CD4-positive, alpha-beta T cell treated with Interleukin-4 for 4 hours (primary cell): ENCODE results near the gene ALPI.
"Not testable (repeated sequence)": the region's sequence is repeated elsewhere in the genome, so short reads cannot be mapped to it uniquely, and the experiment has no call there.

Experiments used
- DNase-seq: peaks from one replicate; pipeline ENCODE4 v3.0.0-alpha.2; 2020

ALPI gene

DNA sequence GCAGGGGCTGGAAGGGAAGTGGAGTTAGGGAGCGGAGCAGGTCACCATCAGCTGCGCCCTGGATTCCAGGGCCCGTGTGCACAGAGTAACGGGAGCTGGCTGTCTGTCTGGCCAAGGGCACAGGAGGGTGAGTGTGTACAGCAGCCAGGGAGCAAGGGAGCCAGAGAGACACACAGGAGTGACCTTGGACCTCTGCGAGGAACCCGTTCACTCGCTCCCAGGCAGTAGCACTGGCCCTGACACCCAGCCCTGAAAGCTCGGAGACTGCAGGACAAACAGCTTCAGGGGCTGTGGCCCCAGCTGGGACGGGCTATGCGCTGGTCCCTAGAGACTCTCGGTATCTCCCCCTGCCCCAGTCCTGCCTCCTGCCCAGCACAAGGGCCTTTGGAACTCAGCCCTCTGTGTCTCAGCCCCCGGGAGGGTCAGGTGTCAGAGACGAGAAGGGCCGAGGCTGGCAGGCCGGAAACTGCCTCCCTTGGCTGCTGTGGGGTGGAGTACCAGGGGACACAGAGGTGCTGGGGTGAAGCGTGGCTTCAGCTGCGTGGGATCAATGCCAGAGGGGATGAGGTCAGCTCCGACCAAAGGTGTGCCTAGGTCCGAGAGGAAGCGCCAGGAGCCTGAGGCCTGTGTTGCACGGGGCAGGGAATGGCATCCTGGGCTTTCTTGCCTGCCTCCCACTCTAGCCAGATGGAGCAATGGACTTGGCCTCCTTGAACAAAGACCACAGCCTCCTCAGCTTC lies 12.1 kb upstream of the ALPI start:
- not testable (repeated sequence) for DNase-seq

DNA sequence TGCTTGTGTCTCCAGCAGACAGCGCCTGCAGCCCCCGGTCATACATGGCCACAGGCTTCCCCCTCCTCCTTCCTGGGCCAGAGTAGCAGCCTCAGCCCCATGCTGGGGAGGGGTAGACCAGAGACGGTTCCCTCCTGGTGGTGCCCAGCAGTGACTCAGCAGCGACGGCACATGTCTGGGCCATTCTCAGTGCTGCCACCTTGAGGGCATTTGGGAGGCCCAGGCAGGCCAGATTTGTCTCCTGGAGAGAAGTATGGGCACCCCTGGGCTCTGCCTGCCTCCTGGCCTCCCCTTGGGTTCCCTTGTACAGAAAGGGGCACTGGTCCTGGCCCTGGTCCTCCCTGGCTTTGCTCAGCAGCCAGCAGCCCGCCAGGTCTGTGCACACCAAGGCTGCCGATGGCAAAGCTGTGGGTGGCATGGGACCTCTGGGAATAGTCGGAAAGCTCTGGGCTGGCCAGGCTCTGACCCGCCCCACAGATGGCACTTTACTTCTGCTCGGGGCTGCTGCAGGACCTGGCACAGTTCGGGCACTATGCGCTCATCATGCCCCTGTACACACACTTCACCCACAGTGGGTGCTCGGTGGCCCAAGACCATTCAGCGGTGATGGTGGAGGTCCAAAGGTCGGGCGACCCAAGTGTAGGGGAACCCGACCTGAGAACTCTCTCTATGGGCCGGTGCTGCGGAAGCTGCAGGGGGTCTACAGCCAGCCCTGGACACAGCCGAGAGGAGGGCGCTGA lies 11.4 kb upstream of the ALPI start:
- DNase-seq, result peak; percentile 45

DNA sequence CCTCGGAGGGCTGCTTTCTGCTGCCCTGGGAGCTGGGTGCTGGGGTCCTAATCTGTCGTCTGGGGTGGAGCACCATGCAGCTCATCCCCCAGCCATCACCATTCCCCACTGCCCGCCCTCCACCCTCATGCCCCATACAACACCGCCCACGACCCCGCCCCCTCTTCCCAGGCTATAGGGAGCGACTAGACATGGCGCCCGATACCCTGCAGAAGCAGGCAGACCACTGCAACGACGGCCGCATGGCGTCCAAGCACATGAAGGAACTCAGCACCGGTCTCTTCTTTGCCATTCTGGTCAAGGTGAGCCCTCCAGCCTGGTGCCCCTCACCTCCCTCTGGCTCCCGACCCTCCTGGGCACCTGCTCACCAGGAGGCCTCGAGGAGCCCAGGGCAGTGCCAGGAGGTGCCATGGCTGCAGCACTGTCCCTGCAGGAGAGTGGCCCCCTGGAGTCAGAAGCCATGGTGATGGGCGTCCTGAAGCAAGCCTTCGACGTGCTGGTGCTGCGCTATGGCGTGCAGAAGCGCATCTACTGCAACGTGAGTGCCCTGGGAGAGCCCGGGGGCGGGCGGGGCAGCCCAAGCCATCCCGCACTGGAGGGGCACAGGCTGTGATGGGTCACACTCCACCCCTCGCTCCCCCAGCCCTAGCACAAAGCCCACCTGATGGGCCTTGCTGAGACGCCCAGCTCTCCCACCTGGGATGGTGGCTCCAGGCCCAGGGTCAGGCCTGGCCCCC lies 10.6 kb upstream of the ALPI start:
- not testable (repeated sequence) for DNase-seq

DNA sequence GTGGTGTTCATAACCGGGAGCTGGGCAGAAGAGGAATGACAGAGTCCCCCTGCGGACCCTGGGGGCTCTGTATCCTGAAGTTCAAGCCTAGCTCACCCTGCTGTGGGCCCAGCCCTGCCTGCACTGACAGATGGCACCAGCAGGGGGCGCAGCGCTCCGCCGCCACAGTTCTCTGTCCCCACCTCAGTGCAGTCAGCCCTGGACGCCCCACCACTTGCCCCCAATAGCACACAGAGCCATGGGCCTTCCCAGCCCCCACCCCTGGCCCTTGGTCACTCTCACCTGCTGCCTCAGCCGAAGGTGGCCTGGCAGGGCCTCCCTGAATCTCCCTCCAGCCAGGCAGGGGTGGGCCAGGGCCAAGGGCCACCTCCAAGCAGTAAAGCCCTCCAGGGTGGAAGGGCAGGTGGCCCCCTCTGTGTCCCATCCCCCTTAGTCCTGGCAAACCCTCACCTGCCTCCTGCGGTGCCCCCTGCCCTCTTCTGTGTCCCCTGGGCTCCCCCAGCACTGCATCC lies 9.6 kb upstream of the ALPI start:
- DNase-seq, result not testable (repeated sequence)

DNA sequence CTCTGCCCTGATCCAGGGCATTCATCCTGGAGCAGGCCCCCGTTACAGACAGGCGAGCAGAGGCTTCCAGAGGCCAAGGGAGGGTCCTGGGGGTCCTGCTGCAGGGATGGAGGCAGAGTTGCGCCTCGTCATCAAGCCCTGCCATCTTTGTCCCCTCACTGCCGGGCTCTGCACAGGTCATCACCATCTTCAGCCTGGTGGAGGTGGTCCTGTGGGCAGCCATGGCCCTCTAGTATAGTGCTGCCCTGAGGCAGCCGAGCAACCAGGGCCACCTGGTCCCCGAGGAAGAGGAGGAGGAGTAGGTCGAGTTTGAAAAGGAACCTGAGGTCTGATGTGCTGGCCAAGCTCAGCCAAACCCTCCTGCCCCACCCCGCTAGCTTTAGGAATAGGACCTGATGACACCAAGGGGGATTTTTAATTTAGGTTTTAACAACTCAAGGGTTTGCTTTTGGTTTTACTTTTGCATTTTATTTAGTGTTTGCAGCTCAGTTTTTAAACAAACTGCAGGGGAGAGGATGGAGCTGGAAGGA lies 8.8 kb upstream of the ALPI start:
- DNase-seq, result no peak

DNA sequence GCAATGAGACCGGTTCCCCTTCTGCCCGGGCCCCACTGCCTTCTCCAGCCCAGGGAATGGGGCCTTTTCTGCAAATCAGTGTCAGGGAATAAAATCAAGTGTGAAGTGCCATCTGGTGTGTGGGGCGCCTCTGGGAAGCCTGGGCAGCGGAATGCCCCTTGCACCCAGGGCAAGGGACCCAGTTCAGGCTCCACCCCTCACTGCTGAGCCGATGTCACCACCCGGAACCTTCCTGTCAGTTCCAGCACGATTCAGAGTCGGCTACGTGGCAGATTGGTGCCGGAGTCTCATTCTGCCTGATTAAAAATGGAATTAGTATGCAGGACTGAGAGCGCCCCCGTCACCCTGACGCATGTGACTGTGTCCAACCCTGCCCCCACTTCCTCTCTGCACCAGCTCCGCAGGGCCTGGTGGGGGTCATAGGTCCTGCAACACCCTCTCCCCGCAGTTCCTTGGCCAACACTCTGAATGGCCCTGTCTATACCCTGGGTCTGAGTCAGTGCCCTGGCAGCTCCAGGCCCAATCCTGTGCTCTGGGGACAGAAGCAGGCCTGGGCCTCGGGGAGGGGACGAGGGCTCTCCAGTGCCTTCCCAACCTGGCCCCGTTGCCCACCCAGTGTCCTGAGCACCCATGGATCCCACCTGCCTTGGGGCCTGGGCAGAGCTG lies 8.2 kb upstream of the ALPI start:
- DNase-seq, result no peak

DNA sequence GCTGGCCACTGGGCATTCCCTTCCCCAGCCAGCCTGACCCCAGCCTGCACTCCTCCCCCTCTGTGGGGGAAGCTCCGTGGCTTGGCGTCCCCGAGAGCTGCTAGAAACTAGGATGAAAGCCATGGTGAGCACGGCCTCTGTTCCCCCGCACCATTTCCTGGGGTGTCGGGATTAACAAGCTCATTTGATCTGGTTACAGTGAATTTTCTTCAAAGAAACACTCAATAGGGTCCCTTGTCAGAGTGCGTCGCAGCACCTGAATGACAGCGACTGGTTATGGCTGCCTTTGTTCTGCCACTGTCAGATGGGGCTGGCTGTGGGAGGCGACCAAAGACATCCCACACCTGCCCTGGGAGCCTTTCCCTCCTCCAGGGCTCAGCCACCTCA lies 7.7 kb upstream of the ALPI start:
- DNase-seq, result no peak

DNA sequence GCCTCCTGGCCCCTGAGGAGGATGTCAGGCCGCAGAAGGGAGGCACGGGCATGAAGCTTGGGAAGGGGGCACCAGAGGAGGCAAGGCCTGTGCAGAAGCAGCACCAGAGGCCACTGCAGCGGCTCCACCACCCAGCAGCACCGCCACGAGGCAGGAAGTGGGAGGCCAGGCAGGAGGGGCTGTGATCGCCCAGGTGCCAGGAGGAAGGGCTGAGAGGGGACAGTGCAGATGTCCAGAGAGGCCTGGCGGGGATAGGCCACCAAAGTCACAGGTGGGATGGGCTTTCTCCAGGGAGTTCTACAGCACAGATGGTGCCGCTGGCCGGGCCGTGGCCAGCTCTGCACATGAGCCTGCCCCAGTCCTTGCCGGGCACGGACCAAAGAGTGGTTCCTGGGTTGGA lies 6.0 kb upstream of the ALPI start:
- no peak for DNase-seq

DNA sequence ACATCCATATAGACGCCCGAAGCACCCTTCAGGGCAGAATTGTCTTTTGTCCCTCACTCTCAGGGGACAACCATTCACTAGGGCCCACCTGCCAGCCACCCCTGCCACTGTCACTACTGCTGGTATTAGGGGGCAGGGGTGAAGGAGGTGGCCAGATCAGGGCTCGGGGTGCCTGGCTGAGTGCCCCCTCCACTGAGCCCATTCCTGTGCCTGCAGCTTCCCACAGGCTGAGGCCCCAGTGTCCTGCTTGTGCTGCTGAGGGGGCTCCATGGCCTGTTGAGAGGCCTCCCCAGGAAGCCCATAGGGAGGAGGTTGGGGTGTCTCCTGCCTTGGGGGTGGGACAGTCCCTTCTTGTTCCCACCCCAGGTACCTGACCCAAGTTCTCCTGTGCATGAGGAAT lies 4.3 kb upstream of the ALPI start:
- not testable (repeated sequence) for DNase-seq

DNA sequence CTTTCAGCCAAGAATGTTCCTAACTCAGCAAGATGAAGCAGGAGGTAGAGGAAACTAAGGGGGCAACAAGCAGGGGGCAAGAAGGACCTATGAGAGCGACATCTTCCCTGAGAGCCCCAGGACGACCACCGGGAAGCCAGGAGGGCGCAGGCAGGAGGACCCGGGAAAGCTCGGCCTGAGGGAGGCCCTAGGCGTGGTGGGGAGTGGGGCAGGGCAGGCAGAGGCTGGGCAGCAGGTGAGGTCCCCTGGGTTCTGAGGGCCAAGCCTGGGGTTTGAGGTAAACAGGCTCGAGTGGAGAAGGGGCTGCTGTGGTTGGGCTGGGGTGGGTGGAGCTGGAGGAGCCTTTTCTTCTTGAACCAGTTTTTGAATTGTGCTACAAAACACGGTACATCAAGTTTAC lies 1.3 kb upstream of the ALPI start:
- no peak for DNase-seq

DNA sequence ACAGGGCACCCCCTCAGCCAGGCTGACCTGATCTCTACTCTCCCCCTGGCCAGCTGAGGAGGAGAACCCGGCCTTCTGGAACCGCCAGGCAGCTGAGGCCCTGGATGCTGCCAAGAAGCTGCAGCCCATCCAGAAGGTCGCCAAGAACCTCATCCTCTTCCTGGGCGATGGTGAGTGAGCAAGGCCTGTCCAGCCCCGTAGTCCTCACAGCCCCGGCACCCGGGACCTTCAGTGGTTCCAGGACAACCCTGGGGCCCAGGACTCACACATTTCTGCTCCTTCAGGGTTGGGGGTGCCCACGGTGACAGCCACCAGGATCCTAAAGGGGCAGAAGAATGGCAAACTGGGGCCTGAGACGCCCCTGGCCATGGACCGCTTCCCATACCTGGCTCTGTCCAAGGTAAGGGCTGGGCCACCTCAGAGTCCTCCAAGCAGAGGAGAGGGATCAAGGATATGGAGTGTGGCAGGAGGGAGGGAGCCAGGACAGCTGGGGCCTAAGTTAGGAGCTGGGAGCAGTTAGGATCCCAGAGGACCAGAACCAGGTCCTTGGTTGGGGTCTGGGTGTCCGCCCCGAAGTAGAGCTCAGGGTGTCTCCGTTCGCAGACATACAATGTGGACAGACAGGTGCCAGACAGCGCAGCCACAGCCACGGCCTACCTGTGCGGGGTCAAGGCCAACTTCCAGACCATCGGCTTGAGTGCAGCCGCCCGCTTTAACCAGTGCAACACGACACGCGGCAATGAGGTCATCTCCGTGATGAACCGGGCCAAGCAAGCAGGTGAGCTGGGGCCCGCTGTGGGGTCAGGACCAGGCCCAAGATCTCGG lies 555 bp downstream of the ALPI start:
- DNase-seq, result no peak

DNA sequence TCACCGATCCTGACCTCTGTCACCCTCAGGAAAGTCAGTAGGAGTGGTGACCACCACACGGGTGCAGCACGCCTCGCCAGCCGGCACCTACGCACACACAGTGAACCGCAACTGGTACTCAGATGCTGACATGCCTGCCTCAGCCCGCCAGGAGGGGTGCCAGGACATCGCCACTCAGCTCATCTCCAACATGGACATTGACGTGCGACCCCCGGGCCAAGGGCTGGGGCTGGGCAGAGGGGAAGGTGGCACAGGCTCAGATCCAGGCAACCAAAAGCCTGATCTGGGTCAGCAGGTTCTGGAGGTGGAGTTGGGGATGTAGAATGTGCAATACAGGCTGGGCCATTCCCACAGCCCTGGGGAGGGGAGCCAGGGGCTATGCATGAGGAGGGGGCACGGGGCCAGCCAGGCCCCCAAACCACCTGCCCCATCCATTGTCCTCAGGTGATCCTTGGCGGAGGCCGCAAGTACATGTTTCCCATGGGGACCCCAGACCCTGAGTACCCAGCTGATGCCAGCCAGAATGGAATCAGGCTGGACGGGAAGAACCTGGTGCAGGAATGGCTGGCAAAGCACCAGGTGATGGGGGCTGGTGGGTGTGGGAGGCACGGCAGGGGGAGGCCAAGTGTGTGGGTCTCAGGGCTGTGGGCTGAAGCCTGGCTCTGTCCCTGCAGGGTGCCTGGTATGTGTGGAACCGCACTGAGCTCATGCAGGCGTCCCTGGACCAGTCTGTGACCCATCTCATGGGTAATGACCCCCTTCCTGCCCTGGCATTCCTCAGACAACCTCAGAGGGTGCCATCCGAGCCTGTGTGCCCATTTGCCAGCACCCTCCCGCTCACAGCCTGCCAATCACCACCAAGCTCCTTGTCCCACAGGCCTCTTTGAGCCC lies 1.4 kb downstream of the ALPI start:
- no peak for DNase-seq

DNA sequence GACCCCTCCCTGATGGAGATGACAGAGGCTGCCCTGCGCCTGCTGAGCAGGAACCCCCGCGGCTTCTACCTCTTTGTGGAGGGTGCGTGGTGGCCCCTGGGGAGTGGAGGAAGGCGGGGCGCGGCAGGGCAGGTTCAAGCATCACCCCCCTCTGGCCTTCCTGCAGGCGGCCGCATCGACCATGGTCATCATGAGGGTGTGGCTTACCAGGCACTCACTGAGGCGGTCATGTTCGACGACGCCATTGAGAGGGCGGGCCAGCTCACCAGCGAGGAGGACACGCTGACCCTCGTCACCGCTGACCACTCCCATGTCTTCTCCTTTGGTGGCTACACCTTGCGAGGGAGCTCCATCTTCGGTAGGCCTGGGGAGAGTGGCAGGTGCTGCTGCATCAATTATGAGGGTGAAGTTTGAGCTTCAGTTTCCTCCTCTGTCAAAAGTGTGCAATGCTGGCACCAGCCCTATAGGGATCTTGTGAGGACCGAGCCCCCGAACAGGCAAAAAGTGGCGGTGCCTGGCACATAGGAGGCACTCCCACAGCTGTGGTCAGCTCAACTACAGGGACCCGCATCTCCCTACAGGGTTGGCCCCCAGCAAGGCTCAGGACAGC lies 2.2 kb downstream of the ALPI start:
- no peak for DNase-seq

DNA sequence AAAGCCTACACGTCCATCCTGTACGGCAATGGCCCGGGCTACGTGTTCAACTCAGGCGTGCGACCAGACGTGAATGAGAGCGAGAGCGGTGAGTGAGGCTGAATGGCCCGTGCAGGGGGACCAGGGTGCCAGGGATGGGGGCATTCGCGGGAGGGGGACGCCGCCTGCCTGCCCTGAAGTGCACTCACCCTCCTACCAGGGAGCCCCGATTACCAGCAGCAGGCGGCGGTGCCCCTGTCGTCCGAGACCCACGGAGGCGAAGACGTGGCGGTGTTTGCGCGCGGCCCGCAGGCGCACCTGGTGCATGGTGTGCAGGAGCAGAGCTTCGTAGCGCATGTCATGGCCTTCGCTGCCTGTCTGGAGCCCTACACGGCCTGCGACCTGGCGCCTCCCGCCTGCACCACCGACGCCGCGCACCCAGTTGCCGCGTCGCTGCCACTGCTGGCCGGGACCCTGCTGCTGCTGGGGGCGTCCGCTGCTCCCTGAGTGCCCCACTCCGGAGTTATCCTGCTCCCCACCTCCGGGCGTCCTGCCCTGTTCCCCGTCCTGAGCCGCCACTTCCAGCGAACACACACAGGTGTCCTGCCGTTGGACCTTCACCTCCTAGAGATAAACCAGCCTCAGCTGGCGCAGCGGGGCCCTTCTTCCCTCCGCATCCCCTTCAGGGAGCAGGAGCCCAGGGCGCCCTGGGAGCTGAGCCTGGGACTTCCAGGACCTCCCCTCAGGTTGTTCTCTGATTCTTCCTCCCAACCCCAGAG lies 2.9 kb downstream of the ALPI start:
- DNase-seq, result no peak

DNA sequence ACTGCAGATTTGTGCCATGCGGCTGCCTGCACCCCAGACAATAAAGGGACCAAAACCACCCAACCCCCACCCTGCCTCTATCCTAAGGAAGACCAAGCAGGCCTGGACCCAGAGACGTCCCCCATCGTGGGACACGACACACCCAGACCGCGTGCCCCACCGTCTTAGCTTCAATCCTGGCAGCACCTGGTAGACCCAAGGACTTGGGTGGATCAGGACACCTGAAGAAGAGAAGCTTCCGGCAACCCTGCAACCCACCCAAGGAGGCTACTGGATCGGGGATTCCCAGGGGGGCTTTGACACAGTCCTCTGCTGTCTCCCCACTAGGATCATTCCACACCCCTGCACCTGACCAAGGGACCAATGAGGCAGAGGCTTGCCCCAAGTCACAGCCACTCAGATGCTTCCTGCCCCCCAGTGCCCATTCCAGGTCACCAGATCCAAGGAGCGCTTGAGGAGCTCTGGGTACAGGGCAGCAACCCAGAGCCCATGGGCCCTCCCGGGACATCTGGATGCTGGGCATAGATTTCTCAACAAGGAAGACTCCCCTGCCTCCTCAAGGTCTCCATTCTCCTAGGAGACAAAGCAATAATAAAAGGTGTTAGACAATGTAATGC lies 3.6 kb downstream of the ALPI start:
- no peak for DNase-seq

DNA sequence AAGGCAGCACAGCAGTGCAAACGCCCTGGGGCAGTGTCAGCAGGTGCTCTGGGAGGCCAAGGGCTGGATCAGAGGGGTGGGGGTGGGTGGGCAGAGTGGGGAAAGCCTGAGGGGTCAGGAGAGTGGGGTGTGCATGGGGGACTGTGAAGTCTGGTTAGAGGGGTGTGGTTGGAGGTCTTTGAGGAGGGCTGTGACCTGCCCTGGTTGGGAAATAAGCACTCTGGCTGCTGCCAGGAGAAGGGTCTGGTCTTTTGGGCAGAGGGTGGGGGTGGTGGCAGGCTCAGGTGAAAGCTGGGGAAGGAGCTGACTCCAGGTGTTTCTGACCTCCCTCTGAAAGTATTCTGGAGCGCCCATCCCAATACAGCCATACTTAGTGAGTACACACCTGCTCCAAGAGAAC lies 4.2 kb downstream of the ALPI start:
- no peak for DNase-seq

DNA sequence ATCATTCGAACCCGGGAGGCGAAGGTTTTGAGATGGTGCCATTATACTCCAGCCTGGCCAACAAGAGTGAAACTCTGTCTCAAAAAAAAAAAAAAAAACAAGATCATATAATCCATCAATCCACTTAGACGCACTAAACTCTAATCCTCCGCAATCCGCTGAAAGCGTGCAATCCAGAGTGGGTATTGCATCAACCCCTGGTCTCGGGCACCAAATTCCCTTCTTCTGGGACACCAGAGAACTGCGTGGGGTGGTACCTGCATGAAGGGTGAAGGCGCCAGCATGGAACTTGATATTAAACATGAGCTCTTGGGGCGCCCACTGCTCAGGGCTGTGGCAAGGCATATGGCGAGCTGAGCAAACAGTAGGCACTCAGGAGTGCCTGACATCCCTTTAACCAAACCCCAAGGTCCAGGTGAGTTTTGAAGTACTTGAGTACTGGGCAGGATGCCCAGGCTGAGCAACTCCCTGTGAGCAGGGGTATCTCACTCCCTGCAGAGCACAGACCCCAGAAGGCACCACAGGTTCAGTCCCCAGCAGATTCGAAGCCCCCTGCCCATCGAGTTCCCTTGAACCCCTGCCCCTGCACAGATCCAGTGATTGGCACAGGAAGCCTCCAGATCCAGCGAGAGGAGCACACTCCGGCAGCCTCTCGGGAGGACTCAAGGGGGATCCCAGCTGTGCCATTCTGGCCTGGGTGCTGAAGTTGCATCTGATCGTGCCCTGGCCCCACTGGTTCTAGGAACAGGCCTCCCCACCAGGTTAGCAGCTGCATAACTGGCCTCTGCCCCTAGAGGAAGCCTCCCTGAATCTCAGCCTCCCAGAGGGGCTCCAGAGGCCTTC lies 8.0 kb downstream of the ALPI start:
- DNase-seq, result no peak

DNA sequence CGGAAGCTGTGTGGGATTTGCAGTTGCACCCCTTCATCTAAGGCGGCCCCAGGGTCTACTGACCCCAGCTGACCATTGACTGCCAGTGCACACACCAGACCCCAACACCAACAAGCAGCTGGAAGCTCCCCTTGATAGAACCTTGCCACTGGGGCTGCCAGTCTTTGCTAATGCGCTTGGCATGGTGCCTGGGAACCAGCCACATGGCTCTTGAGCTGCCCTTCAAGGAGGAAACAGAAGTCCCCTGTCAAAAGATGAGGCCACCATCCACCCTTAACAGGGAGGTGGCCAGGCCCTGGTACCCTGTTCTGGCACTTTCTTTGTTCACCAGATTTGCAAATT lies 8.6 kb downstream of the ALPI start:
- DNase-seq, result no peak
